Colon (tissue), 2 donors: ENCODE results near the gene DARS2.
A peak's percentile ranks its signal among the peaks of the same experiment; 100 is the strongest.
"Not testable (repeated sequence)": the region's sequence is repeated elsewhere in the genome, so short reads cannot be mapped to it uniquely, and the experiment has no call there.

Experiments used
- FAIRE-seq: peaks from 2 replicates; lab custom pipeline; 2012; peaks lifted over from hg19 to GRCh38; lab: Jason Lieb, UNC
- donor health status: control.
- donor health status: control.

DARS2 gene

DNA sequence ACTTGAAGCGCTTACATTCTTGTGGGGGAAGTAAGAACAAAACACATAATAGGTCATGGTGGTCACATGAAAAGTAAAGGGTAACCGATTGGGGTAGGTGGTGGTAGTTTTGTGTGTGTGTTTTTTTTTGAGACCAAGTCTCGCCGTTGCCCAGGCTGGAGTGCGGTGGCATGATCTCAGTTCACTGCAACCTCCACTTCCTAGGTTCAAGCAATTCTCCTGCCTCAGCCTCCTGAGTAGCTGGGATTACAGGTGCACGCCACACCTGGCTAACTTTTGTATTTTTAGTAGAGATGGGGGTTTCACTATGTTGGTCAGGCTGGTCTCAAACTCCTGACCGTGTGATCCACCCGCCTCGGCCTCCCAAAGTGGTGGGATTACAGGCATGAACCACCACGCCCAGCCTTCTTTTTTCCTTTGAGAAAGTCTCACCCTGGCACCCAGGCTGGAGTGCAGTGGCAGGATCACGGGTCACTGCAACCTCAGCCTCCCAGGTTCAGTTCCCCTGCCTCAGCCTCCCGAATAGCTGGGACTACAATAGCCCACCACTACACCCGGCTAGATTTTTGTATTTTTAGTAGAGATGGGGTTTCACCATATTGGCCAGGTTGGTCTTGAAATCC is 37.8 kb downstream of the DARS2 start:
- FAIRE-seq = not testable (repeated sequence)

DNA sequence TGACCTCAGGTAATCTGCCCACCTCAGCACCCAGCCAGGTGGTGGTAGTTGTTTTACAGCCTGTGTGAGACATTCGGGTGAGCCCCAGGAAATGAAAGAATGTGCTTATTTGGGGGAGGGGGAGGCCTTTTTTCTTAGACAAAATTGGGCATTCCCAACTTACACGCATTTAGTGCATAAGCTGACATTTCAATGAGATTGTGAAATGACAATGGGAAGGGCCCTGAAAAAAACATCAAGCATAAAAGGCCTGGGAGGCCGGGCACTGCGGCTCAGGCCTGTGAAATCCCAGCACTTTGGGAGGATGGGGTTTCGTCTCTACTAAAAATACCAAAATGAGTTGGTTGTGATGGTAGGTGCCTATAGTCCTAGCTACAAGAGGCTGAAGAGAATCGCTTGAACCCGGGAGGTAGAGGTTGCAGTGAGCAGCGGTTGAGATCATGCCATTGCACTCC is 38.3 kb downstream of the DARS2 start:
- no peak for FAIRE-seq

DNA sequence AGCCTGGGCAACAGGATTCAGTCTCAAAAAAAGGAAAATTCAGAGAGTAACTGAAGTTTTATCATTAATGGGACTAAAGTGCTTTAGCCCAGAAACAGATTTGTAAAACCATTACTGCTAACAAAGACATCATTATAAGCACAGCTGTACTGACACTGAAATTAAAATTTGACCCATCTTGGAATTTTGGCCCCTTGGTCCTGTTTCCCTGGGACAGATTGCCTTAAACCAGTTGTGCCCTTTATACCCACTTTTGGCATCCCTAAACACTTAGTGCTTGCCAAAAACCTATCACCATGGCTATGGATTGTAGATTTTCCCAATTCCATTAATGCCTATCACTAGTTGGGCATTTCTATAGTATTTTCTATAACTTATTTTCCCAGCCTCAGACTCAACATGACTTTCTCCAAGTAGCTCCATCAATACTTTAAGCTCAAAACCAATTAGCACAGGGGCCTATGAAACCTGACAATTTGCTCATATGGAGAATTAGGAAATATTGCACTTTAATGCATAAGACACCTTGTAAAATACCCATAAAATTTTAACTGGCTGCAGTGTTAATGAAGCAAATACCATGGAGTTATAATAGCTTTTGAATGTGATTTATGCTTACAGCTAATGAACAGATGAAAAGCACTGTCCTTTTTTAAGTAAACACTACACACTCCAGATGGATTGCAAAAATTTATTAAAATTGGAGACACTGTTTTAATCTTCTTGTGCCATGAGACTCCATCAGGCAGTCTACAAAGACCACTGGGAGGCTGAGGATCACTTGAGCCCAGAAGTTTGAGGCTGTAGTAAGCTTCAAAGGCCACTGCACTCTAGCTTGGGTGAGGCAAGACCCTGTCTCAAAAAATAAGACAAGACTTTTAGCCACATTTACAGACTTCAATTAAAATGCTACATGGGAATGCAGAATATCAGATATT is 39.0 kb downstream of the DARS2 start:
- FAIRE-seq = no peak

DNA sequence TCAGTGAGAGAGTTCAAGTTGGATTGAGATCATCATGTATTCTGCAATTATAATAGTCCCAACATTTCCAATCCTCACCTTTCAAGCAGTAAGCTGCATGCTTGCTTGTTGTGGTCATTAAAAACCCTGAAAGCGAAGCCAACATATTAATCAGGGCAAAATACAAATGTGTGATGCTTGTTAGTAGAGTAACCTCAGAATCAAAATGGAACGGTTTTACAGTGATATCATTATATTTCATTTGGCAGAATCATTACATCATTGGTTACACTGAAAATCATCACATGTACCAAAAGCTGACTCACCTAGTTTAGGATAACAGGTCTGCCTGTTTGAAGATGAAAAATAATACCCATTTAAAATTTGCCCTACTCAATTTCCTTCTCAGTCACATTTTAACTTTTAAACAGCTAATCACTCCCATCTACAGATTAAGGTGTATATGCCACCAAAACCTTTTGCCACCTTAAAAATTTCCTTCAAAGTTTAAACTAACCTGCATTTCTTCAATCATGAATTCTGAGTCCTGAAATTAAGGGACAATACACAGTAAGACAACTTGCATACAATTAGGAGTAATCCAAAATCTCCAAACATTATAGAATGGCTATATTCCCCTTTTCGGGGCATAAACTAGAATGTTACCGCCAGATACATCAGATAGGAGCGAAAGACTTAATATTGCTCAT is 39.9 kb downstream of the DARS2 start:
- no peak for FAIRE-seq

DNA sequence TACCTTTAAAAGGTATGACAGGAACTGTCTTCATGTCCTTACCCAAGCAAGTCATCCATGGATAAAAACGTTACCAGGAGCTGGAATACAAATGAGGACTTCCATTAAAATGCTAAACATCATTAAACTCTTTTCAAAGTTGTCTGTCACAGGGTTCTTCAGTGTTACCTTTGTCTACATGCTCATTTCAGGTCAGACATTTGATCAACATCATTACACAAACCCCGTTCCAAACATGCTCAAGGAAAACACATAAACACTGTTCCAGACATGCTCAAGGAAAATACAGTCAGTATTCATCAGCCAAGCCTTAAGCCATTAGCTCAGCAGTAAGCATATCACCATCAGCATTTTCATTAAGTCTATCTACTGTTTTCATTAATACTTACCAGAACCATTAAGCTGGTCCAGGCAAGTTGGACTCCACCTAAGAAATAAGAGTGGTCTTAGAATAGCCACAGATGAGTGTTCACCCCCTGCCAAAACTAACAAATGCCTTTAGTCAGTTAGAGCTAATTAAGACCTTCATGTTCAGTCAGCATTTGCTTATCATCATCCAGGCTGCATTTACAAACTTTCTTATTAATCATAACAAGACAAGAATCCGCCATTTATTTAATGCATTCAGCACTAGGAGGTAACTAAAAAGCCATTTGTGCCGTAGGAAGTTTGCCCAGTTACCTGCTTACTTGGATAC is 41.1 kb downstream of the DARS2 start:
- FAIRE-seq = no peak

DNA sequence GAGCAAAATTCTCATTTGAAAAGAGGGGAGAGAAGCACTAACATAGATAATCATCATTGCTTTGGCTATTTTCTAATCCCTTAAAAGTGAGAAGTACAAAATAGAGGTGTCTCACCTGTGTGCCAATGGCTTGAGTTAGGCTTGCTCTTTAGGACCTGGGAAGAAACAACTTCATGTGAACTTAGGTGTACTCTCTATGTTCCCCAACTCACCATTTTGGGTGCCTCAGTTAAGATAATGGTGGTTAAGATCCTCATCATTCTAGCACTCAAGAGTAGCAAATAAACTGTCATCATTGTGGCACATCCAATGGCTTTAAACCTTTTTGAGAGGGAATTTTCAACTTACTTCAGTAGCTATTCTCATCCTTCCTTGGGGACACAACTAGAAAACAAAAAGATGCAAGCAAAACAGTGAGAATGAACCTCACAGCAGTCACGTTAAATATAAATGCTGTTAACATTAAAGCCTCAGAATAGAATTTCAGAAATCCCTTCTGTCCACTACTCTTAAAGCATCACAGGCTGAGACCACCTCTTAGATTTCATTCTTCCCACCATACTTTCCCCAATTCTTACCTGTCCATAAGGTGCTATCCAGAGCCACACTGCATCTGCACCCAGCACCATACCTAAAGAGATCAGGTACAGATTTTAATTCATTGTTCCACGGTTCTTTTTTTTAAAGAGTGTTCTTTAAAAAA is 42.1 kb downstream of the DARS2 start:
- no peak for FAIRE-seq

DNA sequence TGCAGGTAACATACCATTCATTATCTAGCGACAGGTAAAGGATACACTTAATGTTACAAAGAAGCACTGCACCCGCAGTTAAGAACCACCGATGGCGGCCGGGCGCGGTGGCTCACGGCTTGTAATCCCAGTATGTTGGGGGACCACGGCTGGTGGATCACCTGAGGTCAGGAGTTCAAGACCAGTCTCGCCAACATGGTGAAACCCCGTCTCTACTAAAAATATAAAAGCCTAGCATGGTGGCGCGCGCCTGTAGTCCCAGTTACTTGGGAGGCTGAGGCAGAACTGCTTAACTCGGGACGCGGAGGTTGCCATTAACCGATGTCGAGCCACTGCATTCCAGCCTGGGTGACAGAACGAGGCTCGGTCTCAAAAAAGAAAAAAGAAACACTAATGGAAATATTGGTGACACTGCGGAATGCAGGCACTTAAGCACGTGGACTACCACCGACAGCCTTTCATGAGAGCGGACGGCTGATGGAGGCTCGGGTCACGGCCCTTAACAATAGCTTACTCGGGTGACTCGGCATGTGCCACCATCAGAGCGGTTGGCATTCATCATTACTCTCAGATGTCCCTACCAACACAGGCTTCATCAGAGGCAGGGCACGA is 42.8 kb downstream of the DARS2 start:
- FAIRE-seq = no peak

DNA sequence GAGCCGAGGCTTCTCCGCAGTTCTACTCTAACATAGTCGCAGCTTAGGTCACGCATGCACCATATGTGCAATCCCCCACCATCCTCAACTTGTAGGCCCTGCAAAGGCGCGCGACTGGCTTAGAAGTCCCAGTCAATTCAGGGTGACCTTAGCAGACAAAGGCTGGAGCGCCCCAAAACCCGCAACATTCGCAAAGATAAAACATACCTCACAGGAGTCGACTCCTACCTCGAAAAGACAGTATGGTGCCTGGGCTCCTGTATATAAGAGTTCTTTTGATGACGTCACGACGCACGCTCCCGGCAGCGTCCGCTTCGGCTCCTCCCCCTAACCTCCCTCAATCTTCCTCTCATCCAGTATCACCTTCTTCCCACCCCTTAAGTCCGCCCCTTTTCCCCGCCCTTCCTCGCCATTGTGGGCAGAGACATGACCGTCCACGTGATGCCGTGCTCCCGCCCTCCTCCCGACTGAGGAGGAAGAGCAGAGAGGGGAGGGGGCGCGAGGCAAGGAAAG is 43.3 kb downstream of the DARS2 start, which contains the start of gene GAS5:
Gene GAS5, minus strand, starts transcription at position 237 of the 513 bp plus-strand sequence.
- FAIRE-seq = peak; percentile 10

DNA sequence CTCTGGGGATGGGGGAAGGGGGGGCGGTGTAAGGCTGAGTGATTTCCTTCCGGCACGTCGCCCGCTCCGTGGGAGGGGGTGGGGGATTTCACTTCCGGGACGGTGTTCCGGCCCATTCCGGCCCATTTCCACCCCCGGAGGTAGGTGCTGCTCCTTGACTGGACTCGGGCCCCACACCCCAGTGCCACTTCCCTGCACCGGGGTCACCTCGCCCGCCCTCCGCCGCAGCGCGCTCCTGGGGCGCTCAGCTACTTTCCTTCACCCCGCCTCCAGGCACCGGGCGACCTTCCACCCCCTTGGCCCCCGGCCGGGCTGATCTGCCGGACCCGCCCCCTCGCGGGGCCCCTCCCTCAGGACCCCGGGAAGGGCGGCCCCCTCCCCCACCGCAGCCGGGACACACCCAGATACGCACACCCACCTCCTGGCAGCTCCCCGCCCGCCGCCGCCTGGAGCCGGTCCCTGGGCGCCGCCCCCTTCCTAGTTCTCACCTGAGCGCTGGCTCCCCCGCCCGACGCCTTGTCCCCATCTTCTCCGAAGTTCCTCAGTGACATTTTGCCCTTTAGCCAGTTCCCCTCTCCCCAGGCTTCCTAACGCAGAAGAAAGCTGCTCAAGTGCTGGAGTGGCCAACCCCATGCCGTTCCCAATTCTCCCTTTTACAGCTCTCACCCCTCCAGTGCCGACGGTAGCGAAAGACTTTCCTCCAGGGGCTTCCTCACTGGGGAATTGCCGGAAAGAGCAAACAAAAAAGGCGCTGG is 44.0 kb downstream of the DARS2 start, which contains the start of gene ZBTB37:
Gene ZBTB37, plus strand, starts transcription at position 115 of the 755 bp plus-strand sequence. CDS start 1,846 bp downstream, outside the sequence.
- no peak for FAIRE-seq

DNA sequence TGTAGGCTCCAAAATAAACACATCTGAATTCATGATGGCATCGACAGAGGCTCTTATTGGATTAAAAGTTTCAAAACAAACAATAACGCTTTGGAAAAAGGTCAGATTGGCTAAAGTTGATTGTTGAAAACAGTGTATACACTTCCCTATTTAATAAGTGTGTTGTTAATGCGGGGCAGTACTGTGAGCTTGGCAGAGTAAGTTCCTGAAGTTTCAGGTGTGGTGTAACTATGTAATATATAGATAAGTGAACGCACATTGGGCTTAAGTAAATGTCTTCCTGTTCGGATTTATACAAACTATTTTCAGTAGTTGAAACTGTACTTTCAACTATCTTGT is 44.5 kb downstream of the DARS2 start:
- no peak for FAIRE-seq

DNA sequence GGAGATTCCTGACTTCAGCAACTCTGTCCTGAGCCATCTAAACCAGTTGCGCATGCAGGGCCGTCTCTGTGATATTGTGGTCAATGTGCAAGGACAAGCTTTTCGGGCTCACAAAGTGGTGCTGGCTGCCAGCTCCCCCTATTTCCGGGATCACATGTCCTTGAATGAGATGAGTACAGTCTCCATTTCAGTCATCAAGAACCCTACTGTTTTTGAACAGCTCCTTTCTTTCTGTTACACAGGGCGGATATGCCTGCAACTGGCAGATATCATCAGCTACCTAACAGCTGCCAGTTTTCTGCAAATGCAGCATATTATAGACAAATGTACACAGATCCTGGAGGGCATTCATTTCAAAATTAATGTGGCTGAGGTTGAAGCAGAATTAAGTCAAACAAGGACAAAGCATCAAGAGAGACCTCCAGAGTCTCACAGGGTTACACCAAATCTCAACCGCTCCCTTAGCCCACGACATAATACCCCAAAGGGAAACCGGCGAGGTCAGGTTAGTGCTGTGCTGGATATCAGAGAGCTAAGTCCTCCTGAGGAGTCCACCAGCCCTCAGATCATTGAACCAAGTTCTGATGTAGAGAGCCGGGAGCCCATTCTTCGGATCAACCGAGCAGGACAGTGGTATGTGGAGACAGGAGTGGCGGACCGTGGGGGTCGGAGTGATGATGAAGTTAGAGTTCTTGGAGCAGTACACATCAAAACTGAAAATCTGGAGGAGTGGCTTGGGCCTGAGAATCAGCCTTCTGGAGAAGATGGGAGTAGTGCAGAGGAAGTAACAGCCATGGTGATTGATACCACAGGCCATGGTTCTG is 46.0 kb downstream of the DARS2 start:
- FAIRE-seq = no peak

DNA sequence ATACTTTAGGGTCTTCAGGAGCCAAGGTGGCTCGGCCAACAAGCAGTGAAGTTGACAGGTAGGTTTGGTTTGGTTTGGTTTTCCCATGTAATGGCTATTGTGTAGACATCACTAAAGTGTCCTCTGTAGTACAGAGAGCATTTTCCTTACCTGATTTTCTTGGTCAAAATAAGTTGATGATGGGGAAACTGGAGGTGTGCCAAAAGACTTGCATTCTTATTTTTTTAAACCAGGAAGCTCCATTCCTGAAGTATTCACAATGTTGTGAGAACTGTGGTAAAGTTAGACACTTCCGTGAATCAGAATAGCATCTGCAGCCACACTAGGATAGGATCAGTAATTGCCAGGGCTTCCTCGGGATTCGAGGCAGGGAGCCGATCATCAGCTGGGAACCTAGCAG is 46.6 kb downstream of the DARS2 start:
- FAIRE-seq = no peak

DNA sequence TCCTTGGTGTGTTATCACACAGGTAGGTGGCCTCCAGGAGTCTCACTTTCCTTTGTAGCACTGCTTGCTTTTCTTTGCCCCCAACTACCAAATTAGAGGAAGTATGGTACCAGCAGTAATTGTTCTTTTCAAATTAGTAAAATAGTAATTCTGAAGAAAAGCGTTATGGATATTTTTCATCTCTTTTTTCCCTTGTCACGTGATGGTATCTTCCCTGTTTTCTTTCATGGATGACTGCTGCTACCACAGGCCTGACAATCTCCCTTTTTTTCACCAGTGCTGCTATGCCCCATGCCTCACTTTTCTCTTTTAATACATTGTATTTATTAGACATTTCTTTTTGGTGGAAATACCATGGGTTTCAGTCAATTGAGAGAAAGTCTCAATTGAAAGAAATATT is 47.0 kb downstream of the DARS2 start:
- FAIRE-seq = no peak

DNA sequence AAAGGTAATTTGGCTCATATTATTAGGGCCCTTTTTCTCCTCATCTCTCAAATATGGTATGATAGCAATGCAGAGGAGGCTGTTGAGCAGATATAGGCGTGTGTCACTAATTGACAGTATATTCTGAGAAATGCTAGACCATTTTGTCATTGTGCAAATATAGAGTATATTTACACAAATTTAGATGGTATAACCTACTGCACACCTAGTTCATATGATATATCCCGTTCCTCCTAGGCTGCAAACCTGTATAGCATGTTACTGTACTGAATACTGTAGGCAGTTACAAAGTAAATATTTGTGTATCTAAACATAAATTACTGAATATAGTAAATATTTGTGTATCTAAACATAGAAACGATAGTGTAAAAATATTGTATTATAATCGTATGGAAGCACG is 52.3 kb downstream of the DARS2 start:
- FAIRE-seq = no peak

DNA sequence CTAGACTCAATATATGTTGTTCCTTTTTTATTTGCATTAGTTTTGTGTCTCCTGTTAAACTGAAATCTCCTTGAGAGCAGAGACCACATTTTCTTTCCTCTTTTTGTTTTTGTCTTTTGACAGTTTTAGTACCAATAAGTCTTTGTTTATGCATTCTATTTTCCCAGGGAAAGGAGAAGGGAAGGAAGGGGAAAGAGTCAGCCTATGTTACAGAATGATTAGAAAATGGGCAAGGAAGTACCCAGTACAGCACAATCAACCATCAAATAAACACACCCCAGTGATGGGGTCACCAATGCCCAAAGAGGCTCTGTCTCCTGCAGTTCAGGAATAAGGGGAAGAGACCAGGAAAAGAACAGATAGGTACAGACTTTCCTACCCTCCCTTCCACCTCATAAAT is 53.8 kb downstream of the DARS2 start:
- no peak for FAIRE-seq

DNA sequence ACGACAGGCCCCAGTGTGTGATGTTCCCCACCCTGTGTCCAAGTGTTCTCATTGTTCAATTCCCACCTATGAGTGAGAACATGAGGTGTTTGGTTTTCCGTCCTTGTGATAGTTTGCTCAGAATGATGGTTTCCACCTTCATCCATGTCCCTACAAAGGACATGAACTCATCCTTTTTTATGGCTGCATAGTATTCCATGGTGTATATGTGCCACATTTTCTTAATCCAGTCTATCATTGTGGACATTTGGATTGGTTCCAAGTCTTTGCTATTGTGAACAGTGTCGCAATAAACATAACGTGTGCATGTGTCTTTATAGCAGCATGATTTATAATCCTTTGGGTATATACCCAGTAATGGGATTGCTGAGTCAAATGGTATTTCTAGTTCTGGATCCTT is 56.6 kb downstream of the DARS2 start:
- not testable (repeated sequence) for FAIRE-seq

DNA sequence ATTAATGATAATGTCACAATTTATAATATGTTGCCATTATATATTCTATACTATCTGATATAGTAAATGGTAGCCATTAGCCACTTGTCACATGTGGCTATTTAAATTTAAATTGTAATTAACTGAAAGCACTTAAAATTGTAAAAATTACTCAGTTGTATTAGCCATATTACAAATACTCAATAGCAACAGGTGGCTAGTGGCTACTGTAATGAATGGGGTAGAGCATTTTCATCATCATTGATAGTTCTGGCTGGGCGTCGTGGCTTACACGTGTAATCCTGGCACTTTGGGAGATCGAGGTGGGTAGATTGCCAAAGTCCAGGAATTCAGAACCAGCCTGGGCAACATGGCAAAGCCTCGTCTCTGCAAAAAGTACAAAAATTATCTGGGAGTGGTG is 60.2 kb downstream of the DARS2 start:
- no peak for FAIRE-seq

DNA sequence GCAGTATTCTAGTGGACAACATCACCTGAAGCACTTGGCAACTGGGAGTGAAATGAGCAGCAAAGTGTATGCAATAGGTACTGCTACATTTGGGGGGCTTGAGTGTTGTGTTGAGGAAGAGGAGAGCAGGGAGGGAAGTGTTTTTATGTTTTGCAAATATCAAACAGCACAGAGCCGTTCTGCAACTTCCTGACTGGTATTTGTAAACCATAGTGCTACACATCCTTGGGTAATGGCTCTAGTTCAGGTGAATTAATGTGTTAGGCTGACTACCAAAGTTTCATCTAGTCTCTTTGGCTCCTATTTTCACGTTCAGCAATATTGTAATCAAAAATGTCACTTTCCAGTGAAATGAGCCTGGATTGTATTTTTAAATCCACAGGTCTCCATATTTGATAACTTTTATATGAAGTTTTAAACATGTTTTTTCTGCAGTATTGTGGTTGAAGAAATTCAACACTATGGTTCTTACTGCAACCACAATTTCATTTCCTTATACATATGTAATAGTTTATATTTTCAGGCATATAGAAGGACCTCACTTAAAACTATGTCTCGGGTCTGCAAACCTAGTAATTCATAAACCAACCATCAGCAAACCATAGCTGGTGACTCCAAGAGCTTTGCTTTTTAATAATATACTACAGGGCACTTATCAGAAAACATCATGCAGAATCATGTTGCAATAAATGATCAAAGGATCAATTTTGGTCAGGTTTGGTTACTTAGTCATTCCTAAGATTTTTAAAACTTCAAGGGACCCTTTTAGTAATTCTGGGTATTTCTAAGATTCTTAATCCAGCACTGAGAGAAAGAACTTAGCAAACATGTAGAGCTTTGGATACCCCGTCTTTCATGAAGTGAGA is 62.5 kb downstream of the DARS2 start:
- FAIRE-seq = no peak
